ENCODE data around the gene KXD1.

- TF ChIP-seq CTCF (IDR thresholded peaks at IDR 0.05) (no peak), POLR2A (IDR thresholded peaks at IDR 0.05) (no peak)
Measured at GRCh38 chr19:18599485-18599884, 41.8 kb downstream of the KXD1 start.

All from uterus (tissue), 2 donors.